Heart right ventricle (tissue), 16 donors: ENCODE results near the gene PEX19. TPM values are rescaled to one million over a fixed set of nuclear protein-coding genes. Genes with fewer than 3 reads are reported as not detected.

ENCODE experiments used
- ATAC-seq, 8 donors: fragments of 200-7000 bp; cut with Tn5 transposase; one replicate each; pipeline ENCODE4 v1.9.1; 2020; ENCODE audit warnings: mild to moderate bottlenecking in 8 of 8, moderate library complexity in 8 of 8, moderate number of reproducible peaks in 1 of 8
- DNase-seq, 2 donors: peaks; one replicate each; pipeline ENCODE4 v3.0.0-alpha.2; 2020
- H3K27ac ChIP-seq, 10 donors: fragments of 200-600 bp; sonication (generic) in 2 of 10; one replicate each; pipeline versions ENCODE4 v1.5.0 to v1.8.0; 2020 to 2022; ENCODE audit warnings: mild to moderate bottlenecking in 3 of 10
- H3K27me3 ChIP-seq, 7 donors: fragments of 200-600 bp; one replicate each; pipeline ENCODE4 v1.8.0; 2021 to 2022; ENCODE audit warnings: mild to moderate bottlenecking in 2 of 7
- H3K36me3 ChIP-seq, 9 donors: fragments of 200-600 bp; sonication (generic) in 1 of 9; one replicate each; pipeline versions ENCODE4 v1.5.0 to v1.8.0; 2020 to 2022; ENCODE audit warnings: mild to moderate bottlenecking in 2 of 9
- H3K4me1 ChIP-seq, 9 donors: fragments of 200-600 bp; sonication (generic) in 1 of 9; one replicate each; pipeline versions ENCODE4 v1.5.0 to v1.8.0; 2020 to 2022; ENCODE audit warnings: mild to moderate bottlenecking in 4 of 9
- H3K4me3 ChIP-seq, 10 donors: fragments of 200-600 bp; sonication (generic) in 2 of 10; one replicate each; pipeline versions ENCODE4 v1.5.0 to v1.8.0; 2020 to 2022; ENCODE audit warnings: mild to moderate bottlenecking in 7 of 10, moderate library complexity in 2 of 10
- H3K9me3 ChIP-seq, 11 donors: fragments of 200-600 bp in 10 of 11; sonication (generic) in 2 of 11; one replicate each; pipeline versions ENCODE4 v1.5.0 to v1.8.0; 2013 to 2022; ENCODE audit warnings: mild to moderate bottlenecking in 2 of 11, control low read depth in 1 of 11, moderate library complexity in 1 of 11
- CTCF ChIP-seq, 9 donors: fragments of 200-600 bp; sonication (generic) in 2 of 9; IDR thresholded peaks; one replicate each; pipeline versions ENCODE4 v1.5.0 to v1.8.0; 2021 to 2022; ENCODE audit warnings: antibody characterized with exemption in 9 of 9, mild to moderate bottlenecking in 5 of 9, moderate library complexity in 1 of 9
- WGBS, 2 donors: extraction: QIAGEN DNeasy Blood & Tissue Kit; methylation state at CpG; one replicate each; pipeline ENCODE4 v1.1.7; 2013; ENCODE audit warnings: inconsistent platforms in 1 of 2; 5-methylcytosine and 5-hydroxymethylcytosine counted together
- intact Hi-C, 10 donors: fragments of 100-400 bp; cut with DNase I; formaldehyde crosslinking; loops; one replicate each; pipeline versions ENCODE4 v1.11.1 to v1.14.2; 2022
- polyA plus RNA-seq, 2 donors: library from polyadenylated mRNA; stranded (reverse); fragments of 200-250 nt; gene quantifications; one replicate each; pipeline ENCODE4 v1.2.3, GENCODE V29; 2013
- total RNA-seq, 10 donors: library from RNA; stranded (reverse); fragmentation: NEBNext Ultra II Directional in 3 of 10; extraction: Animal tissue kit (Norgen Biotek cat#: 25700) in 3 of 10; gene quantifications; one replicate each; pipeline versions ENCODE4 v1.2.1 to v1.2.4, GENCODE V29; 2021 to 2023
- donor health status: Arrhythmogenic right ventricular cardiomyopathy.
- donor health status: ischemic (EF 13 %, LVEDD 7.1; RV severe dilation, severe dysfunction).
- donor health status: healthy with polysubstance abuse.
- donor health status: DM: no; HTN: yes; CAD: no.
- donor health status: DM: no; HTN: no; CAD: no.
- donor health status: ischemic (EF 25% LVEDD 6.9; RV normal size, moderate dysfunction).
- donor health status: ischemic (EF 25% LVEDD 5.7; RV mildly dilated, moderate dysfunction).
- donor health status: healthy.
- donor health status: DM: yes; HTN: yes; CAD: no.
- donor health status: Ischemic cardiomyopathy.
- donor health status: ischemic (EF 35%, LVEDD 5.7; RV mildly dilated, moderate dysfunction).
- donor health status: nonischemic (EF 11% LVEDD 7.7; RV severe dilation, severe dysfunction).
- donor health status: DM: yes; HTN: yes; CAD: no.
- donor health status: PGD.
- donor health status: ischemic (EF 29% LVEDD 5.4; RV normal size, mild dysfunction).
- donor health status: nonischemic (EF 23%, LVEDD 6.1; RV moderate dilation, normal function).

The PEX19 gene
- total and polyA plus RNA-seq, 12 donors, result 11.9 to 100 (median 91.7) TPM

- Histone ChIP-seq H3K36me3 (peaks cover 0 to 46% (median 0%) of the 10 kb centered on the region in 9 donors), H3K27ac (peak overlapping the region in 5 of 10 donors; percentile 3 to 54 (median 44)), H3K4me1 (peaks cover 0 to 79% (median 61%) of the 10 kb centered on the region in 9 donors), H3K9me3 (no peaks in the 10 kb centered on the region), H3K27me3 (no peaks in the 10 kb centered on the region), H3K4me3 (no peak overlapping the region)
- no peak for TF ChIP-seq CTCF (IDR thresholded peaks at IDR 0.05)
- ATAC-seq (no peak), DNase-seq (no peak)
- intact Hi-C loops, result loop anchor here in 2 of 10 donors (5.0 to 10.0 kb wide), 3 partner anchors 62 to 162 kb away; partner anchors contain the start of genes CASQ1 (in 1 of the 2) and IGSF8 (in 1 of the 2)
- 18 to 31% methylated on average over 3 of the region's 3 CpGs for WGBS, 2 donors
These were observed 28.4 kb downstream of the PEX19 start for GRCh38 chr1:160256396-160257046.

GRCh38 chr1:160255781-160256300, 29.1 kb downstream of the PEX19 start:
- H3K4me3 ChIP-seq, result no peak overlapping the region
- H3K9me3 ChIP-seq, result no peaks in the 10 kb centered on the region
- ATAC-seq (no peak), DNase-seq (no peak)
- peaks cover 0 to 50% (median 0%) of the 10 kb centered on the region in 9 donors for H3K36me3 ChIP-seq
- WGBS, 2 donors, result 75% methylated on average over 4 of the region's 4 CpGs
- no peak for TF ChIP-seq CTCF (IDR thresholded peaks at IDR 0.05)
- H3K4me1 ChIP-seq, result peaks cover 0 to 79% (median 54%) of the 10 kb centered on the region in 9 donors
- H3K27ac ChIP-seq, result peak overlapping the region in 3 of 10 donors; percentile 3 to 54 (median 44)
- no peaks in the 10 kb centered on the region for H3K27me3 ChIP-seq
- intact Hi-C loops, result loop anchor here in 3 of 10 donors (2.0 to 10.0 kb wide), 4 partner anchors 61 to 161 kb away; partner anchors contain the start of genes CASQ1 (in 1 of the 3) and IGSF8 (in 1 of the 3)

GRCh38 chr1:160251687-160252526, 33.0 kb downstream of the PEX19 start:
- no peaks in the 10 kb centered on the region for H3K27me3 ChIP-seq
- DNase-seq, result peak in 1 of 2 donors; percentile 78
- intact Hi-C loops, result loop anchor here in 9 of 10 donors (1.0 to 10.0 kb wide), 9 partner anchors 55 to 157 kb away; partner anchors contain the start of genes CASQ1 (in 4 of the 9) and IGSF8 (in 1 of the 9)
- peak overlapping the region in 6 of 10 donors; percentile 15 to 51 (median 44) for H3K27ac ChIP-seq
- WGBS, 2 donors, result 67 to 69% methylated on average over 5 of the region's 5 CpGs
- ATAC-seq, result peak; percentile 88 to 97 (median 93)
- TF ChIP-seq CTCF (IDR thresholded peaks at IDR 0.05), result peak; percentile 42 to 84 (median 71)
- no peak overlapping the region for H3K4me3 ChIP-seq
- peaks cover 0 to 54% (median 30%) of the 10 kb centered on the region in 9 donors for H3K4me1 ChIP-seq
- peaks cover 0 to 49% (median 0%) of the 10 kb centered on the region in 9 donors for H3K36me3 ChIP-seq
- no peaks in the 10 kb centered on the region for H3K9me3 ChIP-seq

- no peaks in the 10 kb centered on the region for H3K9me3 ChIP-seq
- peak overlapping the region in 5 of 10 donors; percentile 15 to 51 (median 46) for H3K27ac ChIP-seq
- ATAC-seq, result peak in 5 of 8 donors; percentile 20 to 56 (median 48)
- intact Hi-C loops, result loop anchor here in 6 of 10 donors (5.0 to 10.0 kb wide), 5 partner anchors 54 to 156 kb away; partner anchors contain the start of genes CASQ1 (in 4 of the 6) and IGSF8 (in 1 of the 6)
- no peak for DNase-seq
- no peaks in the 10 kb centered on the region for H3K27me3 ChIP-seq
- H3K36me3 ChIP-seq, result peaks cover 0 to 49% (median 0%) of the 10 kb centered on the region in 9 donors
- no peak for TF ChIP-seq CTCF (IDR thresholded peaks at IDR 0.05)
- peaks cover 0 to 54% (median 30%) of the 10 kb centered on the region in 9 donors for H3K4me1 ChIP-seq
- H3K4me3 ChIP-seq, result no peak overlapping the region
These were observed 33.9 kb downstream of the PEX19 start for GRCh38 chr1:160251011-160251410.
